ENCODE data around the gene SLC38A1.
A peak's percentile ranks its signal among the peaks of the same experiment; 100 is the strongest.

DNA sequence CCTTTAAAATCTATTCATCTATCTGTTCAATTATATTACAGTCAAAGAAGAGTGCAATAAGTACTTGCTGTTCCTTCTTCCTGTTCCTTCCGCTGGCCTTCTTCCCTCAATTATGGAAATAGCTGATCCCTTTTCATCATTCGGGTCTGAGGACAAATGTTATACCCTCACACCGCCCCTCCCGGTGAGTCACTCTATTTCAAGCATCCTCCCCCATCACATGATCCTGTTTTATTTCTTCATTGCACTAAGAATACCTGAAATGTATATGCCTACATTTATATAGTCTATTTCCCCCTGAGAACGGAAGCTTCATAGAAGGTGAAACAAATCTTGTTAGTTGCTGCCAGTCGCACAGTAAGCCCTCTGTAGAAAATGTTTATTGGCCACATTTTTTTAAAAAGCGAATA, 2.5 kb downstream of the SLC38A1 start:
- TF ChIP-seq, protein P1, sequence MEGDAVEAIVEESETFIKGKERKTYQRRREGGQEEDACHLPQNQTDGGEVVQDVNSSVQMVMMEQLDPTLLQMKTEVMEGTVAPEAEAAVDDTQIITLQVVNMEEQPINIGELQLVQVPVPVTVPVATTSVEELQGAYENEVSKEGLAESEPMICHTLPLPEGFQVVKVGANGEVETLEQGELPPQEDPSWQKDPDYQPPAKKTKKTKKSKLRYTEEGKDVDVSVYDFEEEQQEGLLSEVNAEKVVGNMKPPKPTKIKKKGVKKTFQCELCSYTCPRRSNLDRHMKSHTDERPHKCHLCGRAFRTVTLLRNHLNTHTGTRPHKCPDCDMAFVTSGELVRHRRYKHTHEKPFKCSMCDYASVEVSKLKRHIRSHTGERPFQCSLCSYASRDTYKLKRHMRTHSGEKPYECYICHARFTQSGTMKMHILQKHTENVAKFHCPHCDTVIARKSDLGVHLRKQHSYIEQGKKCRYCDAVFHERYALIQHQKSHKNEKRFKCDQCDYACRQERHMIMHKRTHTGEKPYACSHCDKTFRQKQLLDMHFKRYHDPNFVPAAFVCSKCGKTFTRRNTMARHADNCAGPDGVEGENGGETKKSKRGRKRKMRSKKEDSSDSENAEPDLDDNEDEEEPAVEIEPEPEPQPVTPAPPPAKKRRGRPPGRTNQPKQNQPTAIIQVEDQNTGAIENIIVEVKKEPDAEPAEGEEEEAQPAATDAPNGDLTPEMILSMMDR (IDR thresholded peaks at IDR 0.05): no peak
- TF ChIP-seq POLR2A (IDR thresholded peaks at IDR 0.05) (no peak), POLR2AphosphoS5 (IDR thresholded peaks at IDR 0.05; ENCODE audit: insufficient read depth in 1 of 2, low read depth in 1 of 2) (peak in 1 of 2 donors; percentile 8)

All from vagina (tissue), 2 donors.